HG03095 (cell line): Measurements from ENCODE around the gene U2AF1L4.
A peak's percentile ranks its signal among the peaks of the same experiment; 100 is the strongest.

ENCODE experiments used
- ATAC-seq: cut with Tn5 transposase; IDR thresholded peaks from one replicate; pipeline ENCODE4 v1.9.1; 2021; ENCODE audit warnings: moderate library complexity; ENCODE audit not compliant: unreplicated experiment

The U2AF1L4 gene, protein sequence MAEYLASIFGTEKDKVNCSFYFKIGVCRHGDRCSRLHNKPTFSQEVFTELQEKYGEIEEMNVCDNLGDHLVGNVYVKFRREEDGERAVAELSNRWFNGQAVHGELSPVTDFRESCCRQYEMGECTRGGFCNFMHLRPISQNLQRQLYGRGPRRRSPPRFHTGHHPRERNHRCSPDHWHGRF

DNA sequence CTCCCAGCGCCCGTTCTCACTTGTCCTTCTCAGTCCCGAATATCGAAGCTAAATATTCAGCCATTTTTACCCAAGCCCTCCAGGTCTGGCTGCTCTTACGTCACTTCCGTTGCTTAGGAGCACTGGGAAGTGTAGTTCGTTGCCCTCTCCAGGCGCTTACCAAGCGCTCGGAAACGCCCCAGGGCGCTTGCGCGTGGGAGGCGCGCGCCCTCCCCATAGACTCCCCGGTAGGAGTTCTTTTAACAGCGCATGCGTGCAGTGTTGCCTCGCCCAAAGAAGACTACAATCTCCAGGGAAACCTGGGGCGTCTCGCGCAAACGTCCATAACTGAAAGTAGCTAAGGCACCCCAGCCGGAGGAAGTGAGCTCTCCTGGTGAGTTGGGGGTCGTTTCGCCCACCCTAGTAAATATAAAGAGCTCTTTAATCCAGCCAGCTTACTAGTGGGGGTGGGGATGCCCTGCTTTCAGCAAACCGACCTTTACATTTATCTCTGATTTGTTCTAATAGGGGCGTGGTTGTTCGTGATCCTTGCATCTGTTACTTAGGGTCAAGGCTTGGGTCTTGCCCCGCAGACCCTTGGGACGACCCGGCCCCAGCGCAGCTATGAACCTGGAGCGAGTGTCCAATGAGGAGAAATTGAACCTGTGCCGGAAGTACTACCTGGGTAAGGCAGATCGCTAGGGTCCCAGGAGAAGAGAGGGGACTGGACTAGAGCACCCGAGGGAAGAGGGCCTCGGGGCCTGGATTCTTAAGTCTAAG is at the start of gene U2AF1L4, which contains the start of gene PSENEN:
Gene U2AF1L4, minus strand, starts transcription at position 91 of the 759 bp plus-strand sequence. Its CDS starts 27 bp downstream, at position 64.
Gene PSENEN, plus strand, starts transcription at position 324 of the 759 bp plus-strand sequence. Its CDS starts 280 bp downstream, at position 604.
- peak; percentile 28 for ATAC-seq

DNA sequence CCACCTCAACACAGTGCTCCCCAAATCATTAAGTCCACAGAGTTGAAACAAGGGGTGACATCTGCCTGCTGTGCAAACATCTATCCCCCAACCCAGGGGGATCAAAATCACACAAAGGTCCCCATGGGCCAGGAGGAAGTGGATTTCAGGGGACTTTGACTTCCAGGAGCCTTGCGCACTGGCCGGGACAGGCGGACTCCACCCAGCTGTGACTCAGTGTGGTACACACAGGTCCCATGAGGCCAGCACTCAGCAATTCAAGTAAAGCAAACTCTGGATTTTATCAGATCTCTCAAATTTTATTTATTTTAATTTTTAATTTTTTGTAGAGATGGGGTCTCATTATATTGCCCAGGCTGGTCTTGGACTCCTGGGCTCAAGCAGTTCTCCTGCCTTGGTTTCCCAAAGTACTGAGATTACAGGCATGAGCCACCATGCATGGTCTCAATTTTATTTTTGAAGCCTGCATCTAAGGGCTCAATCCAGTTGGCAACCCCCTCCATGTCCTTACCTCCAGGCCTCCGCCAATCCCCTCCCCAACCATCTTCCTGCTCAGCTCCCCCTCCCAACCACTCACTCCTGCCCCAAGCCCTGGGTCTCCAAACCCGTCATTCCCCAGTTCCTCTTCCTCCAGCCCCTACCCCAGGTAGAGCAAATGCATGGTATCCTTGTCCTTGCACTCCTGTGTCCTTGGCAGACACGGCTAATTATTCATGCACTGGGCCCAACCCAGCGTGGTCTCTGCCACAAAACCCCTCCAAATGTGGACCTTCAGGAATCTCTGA is 48.4 kb upstream of the U2AF1L4 start:
- no peak for ATAC-seq

DNA sequence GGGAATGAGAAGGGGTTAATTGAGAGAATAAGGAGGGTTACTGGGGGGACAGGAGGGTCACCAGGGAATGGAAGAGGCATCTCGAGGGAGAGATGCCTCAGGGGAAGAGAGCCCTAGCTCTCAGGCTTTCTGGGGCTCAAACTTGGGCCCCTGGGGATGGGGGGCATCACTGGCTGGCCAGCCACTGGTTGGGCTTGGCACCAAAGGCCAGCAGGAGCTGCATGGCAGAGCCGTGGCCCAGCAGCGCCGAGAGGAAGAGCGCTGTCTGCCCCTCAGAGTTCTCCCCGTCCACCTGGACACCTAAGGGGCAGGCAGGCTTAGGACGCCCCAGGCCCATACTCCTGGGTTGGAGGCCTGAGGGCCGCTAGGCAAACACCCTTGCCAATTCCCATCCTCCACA is 47.7 kb upstream of the U2AF1L4 start:
- no peak for ATAC-seq

DNA sequence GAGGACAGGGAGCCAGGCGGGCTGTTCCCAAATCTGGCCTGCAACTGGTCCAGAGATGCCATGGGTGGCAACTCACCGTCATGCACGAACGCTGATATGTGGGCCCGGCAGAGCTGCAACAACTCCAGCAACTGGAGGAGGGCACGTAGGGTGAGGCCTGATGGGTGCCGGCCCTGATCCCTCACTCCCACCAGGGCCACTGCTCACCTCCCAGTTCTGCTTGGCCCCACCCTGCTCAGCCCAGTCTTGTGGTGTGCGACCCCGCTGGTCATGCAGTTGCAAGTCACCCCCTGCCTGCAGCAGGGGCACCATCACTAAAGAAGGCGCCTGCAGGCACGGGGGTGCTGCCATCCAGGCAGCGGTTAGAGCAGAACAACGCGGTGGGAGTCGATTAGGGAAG is 47.1 kb upstream of the U2AF1L4 start:
- ATAC-seq, result no peak

DNA sequence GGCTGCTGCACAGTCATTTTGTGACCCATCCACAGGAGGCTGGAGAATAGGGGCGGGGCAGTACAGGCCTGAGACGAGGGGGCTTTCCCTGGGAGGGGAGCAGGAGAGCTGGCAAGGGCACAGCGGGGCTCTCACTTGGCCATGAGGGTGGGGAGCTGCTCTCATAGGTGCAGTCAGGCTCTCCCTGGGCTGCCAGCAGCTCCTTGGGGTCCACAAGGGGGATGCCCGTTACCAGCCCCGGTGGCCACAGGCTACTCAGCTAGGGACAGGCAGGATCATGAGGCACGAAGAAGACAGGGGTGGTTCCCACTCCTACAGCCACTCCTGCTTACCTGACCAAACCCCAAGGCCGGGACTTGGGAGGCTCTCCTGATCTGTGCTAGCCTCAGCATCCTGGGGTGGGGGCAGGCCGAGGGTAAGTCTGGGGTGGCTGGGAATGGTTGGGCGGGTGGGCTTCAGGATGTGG is 46.6 kb upstream of the U2AF1L4 start:
- ATAC-seq, result no peak

DNA sequence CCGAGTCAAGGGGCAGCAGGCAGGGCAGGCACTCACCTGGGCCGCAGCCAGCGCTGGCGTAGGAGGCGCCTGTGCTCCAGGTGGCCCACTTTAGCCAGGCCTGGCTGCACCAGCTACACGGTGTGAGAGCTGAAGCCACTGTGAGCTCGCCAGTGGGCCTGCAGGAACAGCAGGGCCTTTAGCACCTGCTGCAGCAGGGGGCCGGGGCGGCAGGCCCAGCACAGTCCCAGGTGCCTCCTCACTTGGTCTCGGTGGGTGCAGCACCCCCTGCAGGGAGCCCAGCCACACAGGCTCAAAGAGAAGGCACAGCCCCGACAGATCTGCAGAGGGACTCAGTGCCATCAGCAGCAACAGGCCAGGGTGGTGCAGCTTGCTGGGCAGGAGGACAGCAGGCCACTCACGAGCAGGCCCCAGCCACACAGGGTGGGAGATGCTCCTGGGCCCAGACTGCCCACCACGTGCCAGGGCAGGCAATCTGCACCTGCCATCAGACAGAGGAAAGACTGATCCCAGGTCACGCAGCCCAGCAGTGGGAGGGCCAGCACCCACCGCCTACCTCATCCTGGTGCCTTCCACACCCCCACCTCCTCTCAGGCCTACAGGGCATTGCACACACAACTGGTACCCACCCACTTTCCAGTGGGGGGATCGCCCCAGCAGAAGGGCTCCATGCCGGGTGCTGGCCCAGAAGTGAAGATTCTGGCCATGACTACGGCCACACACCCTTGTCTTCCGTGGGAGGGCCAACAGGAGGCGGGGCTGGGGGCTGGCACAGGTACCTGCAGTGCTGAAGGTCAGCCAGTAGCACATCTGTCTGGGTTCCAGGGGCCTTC is 46.0 kb upstream of the U2AF1L4 start:
- ATAC-seq, result no peak

DNA sequence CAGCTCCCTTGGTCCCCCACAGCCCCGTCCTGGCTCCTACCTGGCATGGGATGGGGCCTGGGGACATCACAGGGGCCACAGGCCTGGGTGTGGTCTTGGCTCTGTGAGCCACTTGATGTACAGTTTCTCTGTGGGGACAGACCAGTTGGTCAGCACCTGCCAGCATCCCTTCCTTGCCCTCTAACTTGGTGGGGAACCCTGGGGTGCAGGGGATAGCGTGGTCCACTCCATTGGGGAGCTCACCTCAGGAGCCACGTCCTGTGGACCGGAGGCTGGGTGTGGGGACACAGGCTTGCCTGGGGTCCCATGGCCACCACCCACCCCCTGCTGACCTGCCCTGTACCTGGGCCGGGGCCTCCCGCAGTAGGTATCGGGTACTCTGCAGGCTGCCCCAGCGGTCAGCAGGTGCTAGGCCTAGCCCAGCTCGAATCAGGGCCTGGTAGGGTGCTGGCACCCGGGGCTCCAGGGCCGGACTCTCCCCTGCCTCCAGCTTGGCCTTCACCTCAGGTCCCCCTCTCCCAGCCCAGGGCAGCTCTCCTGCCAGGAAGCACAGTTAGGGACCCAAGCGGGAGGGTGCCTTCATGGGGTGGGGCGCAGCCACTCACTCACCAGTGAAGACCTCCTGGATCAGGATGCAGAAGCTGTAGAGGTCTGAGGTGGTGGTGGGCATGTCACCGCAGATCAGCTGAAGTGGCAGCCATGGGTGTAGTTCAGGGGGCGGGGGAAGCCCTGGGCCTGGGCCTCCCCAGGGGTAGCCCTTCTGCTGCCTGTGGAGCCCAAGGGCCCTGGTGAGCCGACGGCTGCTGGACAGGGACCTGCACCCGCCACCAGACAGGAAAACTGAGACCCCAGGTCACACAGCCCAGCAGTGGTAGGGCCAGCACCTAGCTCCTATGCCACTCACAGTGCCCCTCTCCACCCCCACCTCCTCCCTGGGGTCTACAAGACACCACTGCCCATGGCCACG is 45.0 kb upstream of the U2AF1L4 start:
- no peak for ATAC-seq

DNA sequence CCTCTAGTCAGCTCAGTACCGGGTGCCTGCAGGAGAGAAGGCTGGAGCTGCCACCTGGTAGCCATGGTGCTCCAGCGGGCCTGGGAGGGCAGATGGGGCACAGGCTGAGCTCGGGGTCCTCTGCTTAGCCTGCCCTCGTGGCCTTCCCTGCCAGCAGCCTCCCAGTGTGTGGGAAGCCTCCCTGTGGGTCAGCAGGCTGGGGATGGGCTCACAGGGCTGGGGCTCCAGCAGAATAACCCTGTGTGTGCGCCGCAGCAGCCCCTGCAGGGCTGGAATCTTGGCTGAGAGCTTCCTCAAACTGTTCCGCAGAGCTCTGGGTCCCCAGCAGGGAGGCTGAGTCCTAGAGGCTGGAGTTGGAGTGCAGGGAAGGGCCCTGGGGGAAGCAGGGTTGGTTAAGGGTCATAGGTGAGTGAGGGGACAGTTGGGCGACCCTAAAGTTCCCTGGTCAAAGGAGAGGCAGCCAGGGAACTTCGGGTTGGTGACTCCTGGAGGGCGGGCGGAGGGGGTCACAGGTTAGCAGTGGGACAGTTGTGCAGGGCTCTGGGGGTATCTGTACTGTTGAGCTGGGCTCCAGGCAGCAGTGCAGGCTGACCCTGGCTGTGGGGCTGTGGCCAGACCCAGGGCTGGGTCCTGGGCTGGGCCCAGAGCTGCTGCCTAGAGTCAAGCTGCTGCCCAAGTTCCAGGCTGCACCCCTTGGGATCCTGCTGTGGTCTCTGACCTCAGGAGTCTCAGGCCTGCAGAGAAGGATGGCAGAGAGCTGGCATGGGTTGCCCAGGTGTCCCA is 44.2 kb upstream of the U2AF1L4 start:
- no peak for ATAC-seq

DNA sequence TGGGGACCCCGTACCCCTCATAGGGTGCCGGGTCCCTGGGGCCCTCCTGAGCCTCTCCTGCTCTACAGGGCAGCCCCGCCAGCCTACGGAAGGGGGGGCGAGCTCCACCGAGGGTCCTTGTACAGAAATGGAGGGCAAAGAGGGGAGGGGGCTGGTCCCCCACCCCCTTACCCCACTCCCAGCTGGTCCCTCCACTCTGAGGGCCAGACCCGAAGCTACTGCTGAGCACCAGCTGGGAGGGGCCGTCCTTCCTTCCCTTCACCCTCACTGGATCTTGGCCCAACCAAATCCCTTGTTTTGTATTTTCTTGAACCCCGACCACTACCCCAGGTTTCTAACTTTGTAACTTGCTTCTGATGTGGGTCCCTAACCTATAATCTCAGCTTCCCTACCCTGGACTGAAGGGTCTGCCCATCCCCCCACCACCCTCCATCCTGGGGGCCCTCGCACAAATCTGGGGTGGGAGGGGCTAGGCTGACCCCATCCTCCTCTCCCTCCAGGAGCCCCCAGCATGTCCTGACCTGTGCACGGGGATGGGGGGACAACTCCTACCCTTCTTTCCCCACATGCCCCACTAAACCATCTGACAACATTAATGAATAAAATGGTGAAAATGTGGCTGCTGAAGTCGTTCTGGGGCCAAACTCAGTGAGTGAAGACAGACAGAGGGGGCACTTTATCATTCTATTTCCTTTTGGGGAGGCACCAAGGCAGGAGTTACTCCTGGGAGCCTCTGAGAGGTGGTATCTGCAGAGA is 43.2 kb upstream of the U2AF1L4 start:
- ATAC-seq, result no peak

DNA sequence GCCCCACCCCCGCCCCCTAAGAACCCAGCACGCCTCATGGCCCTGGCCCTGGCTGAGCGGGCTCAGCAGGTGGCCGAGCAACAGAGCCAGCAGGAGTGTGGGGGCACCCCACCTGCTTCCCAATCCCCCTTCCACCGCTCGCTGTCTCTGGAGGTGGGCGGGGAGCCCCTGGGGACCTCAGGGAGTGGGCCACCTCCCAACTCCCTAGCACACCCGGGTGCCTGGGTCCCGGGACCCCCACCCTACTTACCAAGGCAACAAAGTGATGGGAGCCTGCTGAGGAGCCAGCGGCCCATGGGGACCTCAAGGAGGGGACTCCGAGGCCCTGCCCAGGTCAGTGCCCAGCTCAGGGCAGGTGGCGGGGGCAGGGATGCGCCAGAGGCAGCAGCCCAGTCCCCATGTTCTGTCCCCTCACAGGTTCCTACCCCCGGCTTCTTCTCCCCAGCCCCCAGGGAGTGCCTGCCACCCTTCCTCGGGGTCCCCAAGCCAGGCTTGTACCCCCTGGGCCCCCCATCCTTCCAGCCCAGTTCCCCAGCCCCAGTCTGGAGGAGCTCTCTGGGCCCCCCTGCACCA is 42.1 kb upstream of the U2AF1L4 start:
- ATAC-seq, result no peak

DNA sequence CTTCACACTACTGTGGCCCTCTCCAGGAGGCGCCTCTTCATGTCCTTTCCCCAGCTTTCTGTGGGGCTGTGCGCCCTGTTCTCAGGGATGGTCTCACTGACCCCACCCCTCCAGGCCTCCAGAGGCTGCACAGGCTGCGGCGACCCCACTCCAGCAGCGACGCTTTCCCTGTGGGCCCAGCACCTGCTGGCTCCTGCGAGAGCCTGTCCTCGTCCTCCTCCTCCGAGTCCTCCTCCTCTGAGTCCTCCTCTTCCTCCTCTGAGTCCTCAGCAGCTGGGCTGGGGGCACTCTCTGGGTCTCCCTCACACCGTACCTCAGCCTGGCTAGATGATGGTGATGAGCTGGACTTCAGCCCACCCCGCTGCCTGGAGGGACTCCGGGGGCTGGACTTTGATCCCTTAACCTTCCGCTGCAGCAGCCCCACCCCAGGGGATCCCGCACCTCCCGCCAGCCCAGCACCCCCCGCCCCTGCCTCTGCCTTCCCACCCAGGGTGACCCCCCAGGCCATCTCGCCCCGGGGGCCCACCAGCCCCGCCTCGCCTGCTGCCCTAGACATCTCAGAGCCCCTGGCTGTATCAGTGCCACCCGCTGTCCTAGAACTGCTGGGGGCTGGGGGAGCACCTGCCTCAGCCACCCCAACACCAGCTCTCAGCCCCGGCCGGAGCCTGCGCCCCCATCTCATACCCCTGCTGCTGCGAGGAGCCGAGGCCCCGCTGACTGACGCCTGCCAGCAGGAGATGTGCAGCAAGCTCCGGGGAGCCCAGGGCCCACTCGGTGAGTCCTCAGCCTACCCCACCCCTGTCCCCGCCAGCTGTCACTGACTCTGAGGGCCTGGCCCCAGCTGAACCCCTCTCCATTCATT is 41.3 kb upstream of the U2AF1L4 start:
- no peak for ATAC-seq

DNA sequence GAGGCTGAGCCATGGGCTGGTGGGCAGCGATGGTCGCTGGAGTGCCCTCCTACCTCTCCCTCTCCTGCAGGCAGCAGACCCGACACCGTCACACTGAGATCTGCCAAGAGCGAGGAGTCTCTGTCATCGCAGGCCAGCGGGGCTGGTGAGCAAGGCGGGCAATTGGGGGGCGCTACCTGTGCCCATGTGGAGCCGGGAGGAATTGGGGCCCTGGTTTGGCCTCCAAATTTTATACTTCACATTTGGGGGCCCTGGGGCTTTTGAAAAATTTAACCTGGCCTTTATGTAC is 40.1 kb upstream of the U2AF1L4 start:
- ATAC-seq, result no peak

DNA sequence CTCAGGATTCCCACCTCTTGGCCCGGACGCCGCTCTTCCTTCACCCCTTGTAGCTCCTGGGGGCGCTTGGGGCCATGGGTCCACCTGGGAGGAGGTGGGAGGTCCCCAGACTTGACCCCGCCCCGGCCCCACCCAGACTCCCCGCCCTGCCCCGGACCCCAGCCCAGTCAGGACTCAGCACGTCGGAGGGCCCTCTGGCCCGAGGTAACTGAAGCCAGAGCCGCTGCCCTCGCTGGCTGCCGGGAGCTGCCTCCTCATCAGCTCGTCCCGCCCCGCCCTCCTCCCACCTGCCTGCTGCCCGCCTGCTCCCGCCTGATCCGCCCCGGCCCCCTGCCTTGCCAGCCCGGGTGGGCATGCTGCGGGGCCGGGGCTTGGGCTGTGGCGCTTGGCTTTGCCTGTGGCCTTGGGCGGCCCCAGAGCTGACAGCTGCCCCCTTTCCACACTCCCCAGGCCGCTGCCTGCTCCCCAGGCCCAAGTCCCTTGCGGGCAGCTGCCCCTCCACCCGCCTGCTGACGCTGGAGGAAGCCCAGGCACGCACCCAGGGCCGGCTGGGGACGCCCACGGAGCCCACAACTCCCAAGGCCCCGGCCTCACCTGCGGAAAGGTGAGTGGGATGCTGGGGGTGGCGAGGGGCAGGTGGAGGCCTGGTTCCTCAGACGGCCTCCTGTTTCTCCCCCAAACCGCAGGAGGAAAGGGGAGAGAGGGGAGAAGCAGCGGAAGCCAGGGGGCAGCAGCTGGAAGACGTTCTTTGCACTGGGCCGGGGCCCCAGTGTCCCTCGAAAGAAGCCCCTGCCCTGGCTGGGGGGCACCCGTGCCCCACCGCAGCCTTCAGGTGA is 39.5 kb upstream of the U2AF1L4 start:
- ATAC-seq, result no peak

DNA sequence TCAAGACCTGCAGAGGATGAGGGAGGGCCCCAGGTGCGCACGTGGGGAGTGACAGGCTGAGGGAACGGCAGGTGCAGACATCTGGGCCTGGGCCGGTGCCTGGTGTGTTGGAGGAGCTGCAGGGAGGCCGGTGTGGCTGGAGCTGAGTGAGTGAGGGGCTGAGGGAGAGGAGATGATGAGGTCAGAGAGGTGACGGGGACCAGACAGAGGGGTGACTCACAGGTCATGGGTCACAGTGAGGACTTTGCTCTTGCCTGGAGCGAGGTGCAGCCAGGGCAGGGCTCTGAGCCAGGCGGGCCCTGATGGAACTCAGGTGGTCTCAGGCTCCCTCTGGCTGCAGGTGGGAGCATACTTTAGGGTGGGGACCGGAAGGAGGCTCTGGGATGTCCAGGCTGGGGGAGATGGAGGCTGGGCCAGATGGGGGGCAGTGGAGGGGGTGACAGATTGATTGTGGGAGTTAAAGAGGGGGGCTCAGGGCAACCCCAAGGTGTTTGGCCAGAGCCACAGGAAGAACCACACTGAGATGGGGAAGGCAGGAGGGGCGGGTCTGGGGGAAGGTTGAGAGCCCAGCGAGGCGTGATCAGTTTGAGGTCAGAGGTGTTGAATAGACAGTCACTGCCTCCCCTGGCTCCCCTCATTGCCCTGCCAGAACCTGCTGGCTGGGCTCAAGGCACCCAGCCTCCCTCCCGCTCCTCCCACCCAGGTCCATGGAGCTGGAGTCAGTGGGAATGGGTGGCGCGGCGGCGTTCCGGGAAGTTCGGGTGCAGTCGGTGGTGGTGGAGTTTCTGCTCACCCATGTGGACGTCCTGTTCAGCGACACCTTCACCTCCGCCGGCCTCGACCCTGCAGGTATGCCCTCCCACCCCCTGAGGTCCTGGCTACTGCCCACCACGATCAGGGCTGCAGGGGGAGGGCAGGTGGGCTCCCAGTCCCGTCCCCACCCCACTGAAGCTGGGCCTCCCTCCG is 38.5 kb upstream of the U2AF1L4 start:
- no peak for ATAC-seq

DNA sequence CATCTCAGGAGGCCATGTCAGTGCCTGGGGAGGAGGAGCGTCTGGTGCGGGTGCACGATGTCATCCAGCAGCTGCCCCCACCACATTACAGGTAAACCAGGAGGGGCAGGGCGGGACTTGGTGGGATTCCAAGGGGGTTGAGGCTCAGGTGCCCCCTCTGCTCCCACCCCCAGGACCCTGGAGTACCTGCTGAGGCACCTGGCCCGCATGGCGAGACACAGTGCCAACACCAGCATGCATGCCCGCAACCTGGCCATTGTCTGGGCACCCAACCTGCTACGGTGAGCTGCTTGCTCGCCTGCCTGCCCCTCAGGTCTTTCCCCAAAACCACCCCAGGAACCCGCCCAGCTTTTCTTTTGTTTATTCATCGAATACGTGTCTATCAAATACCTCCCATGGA is 37.4 kb upstream of the U2AF1L4 start:
- no peak for ATAC-seq
